ENCODE data around the gene ABCF2.

GRCh38 chr7:151176401-151176800, 50.6 kb downstream of the ABCF2 start:
- TF ChIP-seq, protein P1, sequence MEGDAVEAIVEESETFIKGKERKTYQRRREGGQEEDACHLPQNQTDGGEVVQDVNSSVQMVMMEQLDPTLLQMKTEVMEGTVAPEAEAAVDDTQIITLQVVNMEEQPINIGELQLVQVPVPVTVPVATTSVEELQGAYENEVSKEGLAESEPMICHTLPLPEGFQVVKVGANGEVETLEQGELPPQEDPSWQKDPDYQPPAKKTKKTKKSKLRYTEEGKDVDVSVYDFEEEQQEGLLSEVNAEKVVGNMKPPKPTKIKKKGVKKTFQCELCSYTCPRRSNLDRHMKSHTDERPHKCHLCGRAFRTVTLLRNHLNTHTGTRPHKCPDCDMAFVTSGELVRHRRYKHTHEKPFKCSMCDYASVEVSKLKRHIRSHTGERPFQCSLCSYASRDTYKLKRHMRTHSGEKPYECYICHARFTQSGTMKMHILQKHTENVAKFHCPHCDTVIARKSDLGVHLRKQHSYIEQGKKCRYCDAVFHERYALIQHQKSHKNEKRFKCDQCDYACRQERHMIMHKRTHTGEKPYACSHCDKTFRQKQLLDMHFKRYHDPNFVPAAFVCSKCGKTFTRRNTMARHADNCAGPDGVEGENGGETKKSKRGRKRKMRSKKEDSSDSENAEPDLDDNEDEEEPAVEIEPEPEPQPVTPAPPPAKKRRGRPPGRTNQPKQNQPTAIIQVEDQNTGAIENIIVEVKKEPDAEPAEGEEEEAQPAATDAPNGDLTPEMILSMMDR (IDR thresholded peaks at IDR 0.05), result no peak
- TF ChIP-seq POLR2A (IDR thresholded peaks at IDR 0.05), result no peak

All from heart left ventricle (tissue), 13 donors.